SU-DHL-6 (cell line): ENCODE data around the gene NHS.

Source experiments
- H2AFZ ChIP-seq: fragments of 200-600 bp; sonication (generic); 2 replicates; pipeline ENCODE4 v1.6.1; 2014; ENCODE audit warnings: low read depth, mild to moderate bottlenecking, moderate library complexity, mixed read lengths, antibody characterized with exemption, low read length; ENCODE audit not compliant: severe bottlenecking
- H3F3A ChIP-seq: fragments of 200-600 bp; shearing (Covaris generic); 2 replicates; pipeline ENCODE4 v1.6.0; 2016; ENCODE audit warnings: antibody characterized with exemption, mild to moderate bottlenecking; ENCODE audit not compliant: insufficient read depth
- H3K27ac ChIP-seq: fragments of 200-600 bp; sonication (generic); 2 replicates; pipeline ENCODE4 v1.5.1; 2016; ENCODE audit warnings: low read depth, mild to moderate bottlenecking, low read length, moderate library complexity, mixed read lengths
- H3K27me3 ChIP-seq: fragments of 200-600 bp; sonication (generic), shearing (Covaris generic); 2 replicates; pipeline ENCODE4 v1.6.0; 2014; ENCODE audit warnings: mild to moderate bottlenecking, low read length
- H3K36me3 ChIP-seq: fragments of 200-600 bp; sonication (generic); 2 replicates; pipeline ENCODE4 v1.6.1; 2014; ENCODE audit warnings: mild to moderate bottlenecking, low read length, mixed read lengths
- H3K4me2 ChIP-seq: fragments of 300-600, 200-600 bp; shearing (Covaris generic), sonication (generic); 2 replicates; pipeline ENCODE4 v1.6.0; 2014; ENCODE audit warnings: low read length, low read depth, mild to moderate bottlenecking; ENCODE audit not compliant: poor library complexity, severe bottlenecking
- H3K4me3 ChIP-seq: fragments of 200-600 bp; sonication (generic); 2 replicates; pipeline ENCODE4 v1.5.1; 2014; ENCODE audit warnings: antibody characterized with exemption, low read length, mild to moderate bottlenecking, mixed read lengths; ENCODE audit not compliant: insufficient read depth, poor library complexity, severe bottlenecking
- H3K79me2 ChIP-seq: fragments of 200-600 bp; sonication (generic); 2 replicates; pipeline ENCODE4 v1.6.1; 2014; ENCODE audit warnings: mild to moderate bottlenecking, low read length, moderate library complexity; ENCODE audit not compliant: insufficient read depth
- H3K9ac ChIP-seq: fragments of 200-600 bp; sonication (generic); 2 replicates; pipeline ENCODE4 v1.7.0; 2014; ENCODE audit warnings: mild to moderate bottlenecking, low read length
- H3K9me2 ChIP-seq: fragments of 200-600 bp; sonication (generic); replicated peaks from 2 replicates; pipeline ENCODE4 v1.6.1; 2014; ENCODE audit warnings: low read length; ENCODE audit not compliant: insufficient read depth
- H3K9me3 ChIP-seq: fragments of 200-600 bp; sonication (generic); 2 replicates; pipeline ENCODE4 v1.6.1; 2014; ENCODE audit warnings: low read length, mixed read lengths; ENCODE audit not compliant: insufficient read depth
- H4K20me1 ChIP-seq: fragments of 200-600 bp; sonication (generic); 2 replicates; pipeline ENCODE4 v1.6.1; 2014; ENCODE audit warnings: low read depth, mild to moderate bottlenecking, antibody characterized with exemption, low read length, moderate library complexity, mixed read lengths
- EZH2phosphoT487 ChIP-seq: fragments of 200-600 bp; sonication (generic), shearing (Covaris generic); conservative IDR thresholded peaks from 2 replicates; pipeline ENCODE4 v1.6.1; 2018; ENCODE audit warnings: mild to moderate bottlenecking, antibody characterized with exemption, low read length, moderate library complexity, mixed read lengths
- TF ChIP-seq, protein P1 (sequence below): fragments of 200-600 bp; sonication (generic); IDR thresholded peaks from one replicate; pipeline ENCODE4 v1.5.1; 2017; ENCODE audit warnings: antibody characterized with exemption, mild to moderate bottlenecking, low read length, moderate library complexity; ENCODE audit not compliant: insufficient read depth, poor library complexity, severe bottlenecking

NHS gene

DNA sequence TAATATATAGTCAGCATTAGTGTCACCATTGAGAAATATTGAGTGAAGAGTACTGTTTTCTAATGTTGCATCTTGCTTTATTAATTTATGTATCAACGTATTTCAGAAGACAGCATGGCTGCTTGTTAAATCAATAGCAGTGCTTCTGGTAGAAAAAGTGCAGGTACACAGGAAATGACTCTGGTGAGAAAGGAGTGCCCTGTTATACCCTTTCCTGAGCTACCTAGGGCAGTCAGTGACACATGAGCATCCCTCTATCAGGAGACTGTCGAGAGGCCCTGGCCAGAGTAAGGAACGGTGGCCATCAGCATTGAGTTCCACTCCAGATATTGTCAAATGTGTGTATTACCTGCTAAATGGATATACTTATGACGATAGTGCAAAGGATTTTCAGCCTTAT, 404.4 kb downstream of the NHS start:
- TF ChIP-seq, protein P1, sequence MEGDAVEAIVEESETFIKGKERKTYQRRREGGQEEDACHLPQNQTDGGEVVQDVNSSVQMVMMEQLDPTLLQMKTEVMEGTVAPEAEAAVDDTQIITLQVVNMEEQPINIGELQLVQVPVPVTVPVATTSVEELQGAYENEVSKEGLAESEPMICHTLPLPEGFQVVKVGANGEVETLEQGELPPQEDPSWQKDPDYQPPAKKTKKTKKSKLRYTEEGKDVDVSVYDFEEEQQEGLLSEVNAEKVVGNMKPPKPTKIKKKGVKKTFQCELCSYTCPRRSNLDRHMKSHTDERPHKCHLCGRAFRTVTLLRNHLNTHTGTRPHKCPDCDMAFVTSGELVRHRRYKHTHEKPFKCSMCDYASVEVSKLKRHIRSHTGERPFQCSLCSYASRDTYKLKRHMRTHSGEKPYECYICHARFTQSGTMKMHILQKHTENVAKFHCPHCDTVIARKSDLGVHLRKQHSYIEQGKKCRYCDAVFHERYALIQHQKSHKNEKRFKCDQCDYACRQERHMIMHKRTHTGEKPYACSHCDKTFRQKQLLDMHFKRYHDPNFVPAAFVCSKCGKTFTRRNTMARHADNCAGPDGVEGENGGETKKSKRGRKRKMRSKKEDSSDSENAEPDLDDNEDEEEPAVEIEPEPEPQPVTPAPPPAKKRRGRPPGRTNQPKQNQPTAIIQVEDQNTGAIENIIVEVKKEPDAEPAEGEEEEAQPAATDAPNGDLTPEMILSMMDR = no peak
- no peak for TF ChIP-seq EZH2phosphoT487
- Histone ChIP-seq H3K27ac (no peak overlapping the region), H3K4me3 (no peak overlapping the region), H4K20me1 (no peaks in the 10 kb centered on the region), H3K4me2 (no peak overlapping the region), H3K27me3 (no peaks in the 10 kb centered on the region), H3K79me2 (no peaks in the 10 kb centered on the region), H3K9me2 (no peaks in the 10 kb centered on the region), H3F3A (no peaks in the 10 kb centered on the region), H3K36me3 (no peaks in the 10 kb centered on the region), H2AFZ (no peak overlapping the region), H3K9me3 (no peaks in the 10 kb centered on the region), H3K9ac (no peak overlapping the region)
